ENCODE results near the gene BEGAIN. TPM values are rescaled to one million over a fixed set of nuclear protein-coding genes. Genes with fewer than 3 reads are reported as not detected.
A peak's percentile ranks its signal among the peaks of the same experiment; 100 is the strongest.

The BEGAIN gene
- total RNA-seq, 4 donors from 2014 or later, result 0.27 to 2.5 (median 0.37) TPM; not detected in 1

GRCh38 chr14:100555436-100556139 is 31.6 kb downstream of the BEGAIN start:
- DNase-seq, result no peak
- no peak overlapping the region for H3K4me3 ChIP-seq
- no peaks in the 10 kb centered on the region for H3K9me3 ChIP-seq
- H3K36me3 ChIP-seq, result no peaks in the 10 kb centered on the region
- TF ChIP-seq POLR2A (IDR thresholded peaks at IDR 0.05) (no peak), POLR2AphosphoS5 (IDR thresholded peaks at IDR 0.05) (no peak), EP300 (IDR thresholded peaks at IDR 0.05; ENCODE audit: low read depth) (no peak), CTCF (IDR thresholded peaks at IDR 0.05) (no peak)
- in situ Hi-C loops (cut with MboI; ENCODE audit: low pct_ligation_motif_present in 1 of 4, low pct_unique_long_range_greater_than_20kb in 1 of 4, low sequenced_read_pairs in 3 of 4), result no loop called here
- intact Hi-C loops (cut with DNase I; ENCODE audit: low total_unique reads), result no loop called here
- H3K27me3 ChIP-seq, result peaks cover 7% of the 10 kb centered on the region
- H3K27ac ChIP-seq, result no peak overlapping the region
- H3K4me1 ChIP-seq, result peaks cover 0 to 16% (median 3%) of the 10 kb centered on the region in 4 donors
- WGBS, 2 donors (ENCODE audit: low coverage in 1 of 2), result 85% methylated on average over 24 of the region's 24 CpGs; no CpG with 5 or more reads in 1 of the 2 donors

GRCh38 chr14:100554696-100555320 is 32.4 kb downstream of the BEGAIN start:
- no peak for DNase-seq
- TF ChIP-seq CTCF (IDR thresholded peaks at IDR 0.05) (no peak), POLR2AphosphoS5 (IDR thresholded peaks at IDR 0.05) (no peak), EP300 (IDR thresholded peaks at IDR 0.05; ENCODE audit: low read depth) (no peak), POLR2A (IDR thresholded peaks at IDR 0.05) (no peak)
- intact Hi-C loops (cut with DNase I; ENCODE audit: low total_unique reads), result no loop called here
- no peaks in the 10 kb centered on the region for H3K36me3 ChIP-seq
- peaks cover 0 to 16% (median 3%) of the 10 kb centered on the region in 4 donors for H3K4me1 ChIP-seq
- in situ Hi-C loops (cut with MboI; ENCODE audit: low pct_ligation_motif_present in 1 of 4, low pct_unique_long_range_greater_than_20kb in 1 of 4, low sequenced_read_pairs in 3 of 4), result no loop called here
- WGBS, 2 donors (ENCODE audit: low coverage in 1 of 2), result 90 to 100% methylated on average over 1 to 15 of the region's 17 CpGs
- H3K4me3 ChIP-seq, result no peak overlapping the region
- H3K27me3 ChIP-seq, result peaks cover 7% of the 10 kb centered on the region
- H3K27ac ChIP-seq, result no peak overlapping the region
- H3K9me3 ChIP-seq, result no peaks in the 10 kb centered on the region

- TF ChIP-seq POLR2AphosphoS5 (IDR thresholded peaks at IDR 0.05), result peak in 1 of 3 donors; percentile 5
- TF ChIP-seq EP300 (IDR thresholded peaks at IDR 0.05; ENCODE audit: low read depth), result no peak
- in situ Hi-C loops (cut with MboI; ENCODE audit: low pct_ligation_motif_present in 1 of 4, low pct_unique_long_range_greater_than_20kb in 1 of 4, low sequenced_read_pairs in 3 of 4), result no loop called here
- Histone ChIP-seq H3K36me3 (no peaks in the 10 kb centered on the region), H3K4me3 (no peak overlapping the region), H3K27me3 (peaks cover 7% of the 10 kb centered on the region), H3K9me3 (no peaks in the 10 kb centered on the region), H3K27ac (no peak overlapping the region), H3K4me1 (peaks cover 0 to 16% (median 3%) of the 10 kb centered on the region in 4 donors)
- peak; percentile 88 for DNase-seq
- WGBS, 2 donors (ENCODE audit: low coverage in 1 of 2), result 28 to 39% methylated on average over 5 to 19 of the region's 19 CpGs
- intact Hi-C loops (cut with DNase I; ENCODE audit: low total_unique reads), result no loop called here
Observed at GRCh38 chr14:100554082-100554677, 33.0 kb downstream of the BEGAIN start.

- WGBS, 2 donors (ENCODE audit: low coverage in 1 of 2), result 79 to 92% methylated on average over 3 to 5 of the region's 5 CpGs
- intact Hi-C loops (cut with DNase I; ENCODE audit: low total_unique reads) (no loop called here), in situ Hi-C loops (cut with MboI; ENCODE audit: low pct_ligation_motif_present in 1 of 4, low pct_unique_long_range_greater_than_20kb in 1 of 4, low sequenced_read_pairs in 3 of 4) (no loop called here)
- Histone ChIP-seq H3K27me3 (peaks cover 7% of the 10 kb centered on the region), H3K27ac (no peak overlapping the region), H3K4me3 (no peak overlapping the region), H3K9me3 (no peaks in the 10 kb centered on the region), H3K36me3 (no peaks in the 10 kb centered on the region), H3K4me1 (peaks cover under 1 to 18% (median 4%) of the 10 kb centered on the region in 4 donors)
- no peak for TF ChIP-seq POLR2A (IDR thresholded peaks at IDR 0.05)
- TF ChIP-seq EP300 (IDR thresholded peaks at IDR 0.05; ENCODE audit: low read depth), result no peak
- no peak for TF ChIP-seq POLR2AphosphoS5 (IDR thresholded peaks at IDR 0.05)
- no peak for DNase-seq
Observed at GRCh38 chr14:100553471-100553870, 33.7 kb downstream of the BEGAIN start.
